Stimulated activated CD4-positive, alpha-beta T cell treated with anti-CD3 and anti-CD28 coated beads, Interleukin-2, amount 100 ng/mL, for 48 hours (primary cell): Measurements from ENCODE around the gene FYB1.

ENCODE experiments used
- DNase-seq, 2 donors: peaks; one replicate each; pipeline ENCODE4 v3.0.0-alpha.2; 2020

FYB1 gene

GRCh38 chr5:39158127-39158593, 61.2 kb downstream of the FYB1 start:
- no peak for DNase-seq

GRCh38 chr5:39157701-39158100, 61.7 kb downstream of the FYB1 start:
- no peak for DNase-seq

- no peak for DNase-seq
Measured at GRCh38 chr5:39156082-39156481, 63.3 kb downstream of the FYB1 start.

DNA sequence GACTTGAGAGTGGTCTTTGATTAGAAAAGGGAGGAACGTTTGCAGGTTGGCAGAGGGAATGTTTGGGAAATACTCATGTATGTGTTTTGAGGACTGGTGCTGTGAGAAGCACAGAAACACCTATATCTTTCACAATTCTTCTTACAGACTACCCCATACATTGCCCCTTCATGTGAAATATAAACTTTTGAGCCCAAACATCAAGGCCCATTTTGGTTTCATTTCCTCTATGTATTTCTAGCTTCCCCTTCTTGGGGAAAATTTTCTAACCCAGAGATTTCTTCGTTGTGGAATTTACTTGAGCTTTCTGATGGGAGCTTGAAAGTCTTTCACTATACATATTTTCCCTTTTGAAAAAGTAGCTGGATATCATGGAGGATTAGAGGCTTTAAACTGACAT, 67.6 kb downstream of the FYB1 start:
- no peak for DNase-seq

- no peak for DNase-seq
Measured at GRCh38 chr5:39149966-39150365, 69.4 kb downstream of the FYB1 start.

DNA sequence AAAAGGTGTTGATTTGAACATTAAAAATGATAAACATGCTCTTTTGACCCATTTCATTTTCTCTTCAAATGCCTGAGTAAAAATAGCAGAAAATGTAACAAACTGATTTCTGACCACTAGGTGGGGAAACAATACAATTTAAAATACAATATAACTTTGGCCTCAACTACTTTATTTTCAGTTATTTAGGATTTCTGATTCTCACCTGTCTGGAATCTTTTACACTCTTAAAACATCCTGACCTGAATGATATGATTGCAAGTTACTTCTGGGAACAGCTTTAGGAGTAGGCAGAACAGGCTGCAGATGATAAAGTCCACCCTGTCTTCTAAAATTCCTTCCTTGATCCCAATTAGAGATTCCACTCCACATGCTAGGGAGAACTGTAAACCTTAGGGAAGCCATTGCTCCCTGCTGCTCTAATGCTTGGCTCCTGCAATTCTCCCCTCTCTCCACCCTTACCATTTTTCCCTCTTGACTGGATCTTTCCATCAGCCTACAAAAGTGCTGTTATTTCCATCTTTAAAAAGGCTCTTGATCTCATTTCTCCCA, 70.3 kb downstream of the FYB1 start:
- DNase-seq: no peak

DNA sequence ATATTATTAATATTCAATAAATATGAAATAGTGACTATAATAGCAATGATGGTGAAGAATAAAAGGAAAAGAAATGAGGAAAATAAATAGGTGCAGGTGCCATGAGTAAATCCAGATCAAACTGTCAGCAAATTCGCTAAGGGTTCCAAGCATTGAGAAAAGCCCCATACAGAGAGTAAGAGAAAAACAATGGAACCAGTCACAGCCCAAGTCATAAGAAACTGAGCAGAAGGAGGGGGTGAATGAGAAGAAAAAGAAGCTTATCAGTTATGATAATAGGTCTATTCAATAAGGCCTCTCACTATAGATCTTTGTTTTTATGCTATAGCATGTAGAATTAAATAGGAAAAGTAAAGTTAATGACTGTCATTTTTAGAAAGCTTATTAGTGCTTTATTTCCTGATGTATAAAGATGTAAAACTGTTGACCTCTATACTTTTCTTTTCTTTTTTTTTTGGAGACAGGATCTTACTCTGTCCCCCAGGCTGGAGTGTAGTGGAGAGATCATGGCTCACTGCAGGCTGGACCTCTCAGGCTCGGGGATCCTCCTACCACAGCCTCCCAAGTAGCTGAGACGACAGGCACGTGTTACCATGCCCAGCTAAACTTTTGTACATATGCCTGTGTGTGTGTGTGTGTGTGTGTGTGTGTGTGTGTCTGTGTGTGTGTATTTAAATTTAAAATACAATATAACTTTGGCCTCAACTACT, 72.4 kb downstream of the FYB1 start:
- DNase-seq: no peak

- no peak for DNase-seq
Measured at GRCh38 chr5:39143151-39143860, 76.1 kb downstream of the FYB1 start.

DNA sequence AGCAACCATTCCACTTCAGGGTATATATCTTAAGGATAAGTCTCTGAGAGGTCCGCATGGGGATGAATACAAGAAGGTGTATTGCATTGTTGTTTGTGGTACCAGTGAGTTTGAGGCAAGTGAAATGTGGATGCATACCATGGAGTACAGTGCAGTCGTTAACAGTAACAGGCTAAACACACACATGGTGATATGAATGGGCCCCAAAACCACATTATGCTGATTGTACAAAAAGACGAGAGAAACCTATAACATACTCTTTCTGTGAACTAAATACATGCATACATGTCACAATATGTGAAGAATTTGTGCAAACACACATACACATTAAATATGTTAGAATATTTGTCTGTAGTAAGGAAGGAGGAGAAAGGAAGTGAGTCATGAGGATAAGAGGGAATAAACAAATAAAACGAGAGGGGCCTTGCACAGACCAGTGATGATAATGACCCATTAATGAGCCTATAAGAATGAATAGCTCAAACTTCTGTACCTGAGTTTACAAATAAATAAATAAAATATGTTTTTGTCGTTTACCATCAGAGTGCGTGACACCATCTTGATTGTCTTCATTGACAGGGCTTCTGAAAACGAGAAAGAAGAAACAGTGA, 78.7 kb downstream of the FYB1 start:
- no peak for DNase-seq

GRCh38 chr5:39138892-39139291, 80.5 kb downstream of the FYB1 start:
- no peak for DNase-seq

DNA sequence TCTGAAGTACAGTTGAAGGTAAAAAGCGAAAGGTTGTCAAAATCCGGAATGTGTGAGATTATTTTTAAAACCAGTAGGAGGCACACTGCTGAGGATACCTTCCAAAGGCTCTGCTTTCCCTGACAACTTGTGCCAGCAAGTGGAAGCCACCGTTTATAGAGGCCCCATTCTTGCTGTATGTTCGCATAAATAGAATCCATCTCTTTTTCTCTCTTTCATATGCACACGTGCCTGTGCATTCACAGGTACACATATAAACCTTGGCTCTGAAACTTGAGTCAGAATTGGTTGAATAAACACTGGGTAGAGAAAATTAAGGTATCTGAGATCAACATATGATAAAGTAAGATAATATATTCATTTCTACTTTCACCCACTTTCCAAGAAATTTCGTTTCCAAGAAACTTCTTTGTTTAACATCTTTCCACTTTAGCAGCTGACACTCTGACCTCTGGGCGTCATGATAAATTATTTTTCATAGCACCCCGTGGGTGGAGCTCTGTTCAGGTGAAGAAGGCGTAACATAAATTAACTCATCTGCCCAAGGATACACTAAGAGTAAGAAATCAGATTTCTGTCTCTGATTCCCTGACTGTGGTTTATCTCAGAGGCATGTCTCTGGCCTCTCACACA, 81.4 kb downstream of the FYB1 start:
- DNase-seq: no peak

DNA sequence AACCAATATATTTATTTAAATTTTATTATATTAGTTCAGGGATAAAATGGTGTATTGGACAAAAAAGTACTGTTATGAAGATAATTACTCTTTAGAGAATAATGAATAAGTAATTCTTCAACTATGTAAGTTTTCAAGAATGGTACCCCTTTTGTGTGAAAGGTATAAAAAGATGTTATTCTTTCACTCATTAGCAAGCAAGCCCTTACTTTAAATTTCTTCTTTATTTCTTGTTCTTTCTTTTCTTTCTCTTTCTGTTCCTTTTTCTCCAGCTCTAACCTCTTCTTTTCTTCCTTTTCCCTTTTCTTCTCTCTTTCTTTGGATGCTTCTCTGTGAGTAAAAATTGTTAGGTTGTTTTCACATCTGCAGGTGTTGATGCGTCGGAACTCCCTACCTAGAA, 82.0 kb downstream of the FYB1 start:
- DNase-seq: no peak

GRCh38 chr5:39132792-39133191, 86.6 kb downstream of the FYB1 start:
- DNase-seq: no peak

DNA sequence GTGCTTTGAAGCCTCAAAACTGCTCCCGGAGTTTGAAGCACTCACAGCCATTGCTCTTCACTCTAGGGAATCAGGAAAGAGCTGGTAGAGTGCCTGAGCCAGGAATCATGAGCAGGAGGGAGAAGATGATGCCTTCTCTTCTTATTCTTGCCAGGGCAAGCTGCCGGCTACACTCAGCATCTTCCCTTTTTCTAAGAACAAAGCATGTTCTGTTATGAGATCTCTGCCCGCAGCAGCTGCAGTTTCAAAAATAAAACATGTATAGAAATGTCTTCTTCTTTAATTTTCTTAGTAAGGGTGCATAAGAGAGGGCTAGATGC, 87.3 kb downstream of the FYB1 start:
- DNase-seq: no peak

- DNase-seq: no peak
Measured at GRCh38 chr5:39131210-39132127, 87.9 kb downstream of the FYB1 start.

DNA sequence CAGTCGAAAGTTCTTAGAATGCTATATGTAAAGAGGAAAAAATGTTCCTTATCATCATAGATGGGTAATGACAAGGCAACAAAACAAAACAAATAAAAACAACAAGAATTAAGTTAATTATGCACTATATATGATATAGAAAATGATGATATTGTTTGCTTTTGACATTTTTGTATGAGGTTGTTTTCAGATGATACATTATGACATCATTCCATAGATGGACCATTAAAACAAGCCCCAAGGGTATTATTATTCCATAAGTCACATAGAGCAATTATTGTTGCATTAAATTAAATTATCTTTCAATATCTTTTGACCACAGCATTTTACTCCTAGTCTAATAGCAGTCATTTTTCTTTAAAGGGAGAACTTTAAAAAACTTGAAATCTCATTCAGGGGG, 88.6 kb downstream of the FYB1 start:
- no peak for DNase-seq

DNA sequence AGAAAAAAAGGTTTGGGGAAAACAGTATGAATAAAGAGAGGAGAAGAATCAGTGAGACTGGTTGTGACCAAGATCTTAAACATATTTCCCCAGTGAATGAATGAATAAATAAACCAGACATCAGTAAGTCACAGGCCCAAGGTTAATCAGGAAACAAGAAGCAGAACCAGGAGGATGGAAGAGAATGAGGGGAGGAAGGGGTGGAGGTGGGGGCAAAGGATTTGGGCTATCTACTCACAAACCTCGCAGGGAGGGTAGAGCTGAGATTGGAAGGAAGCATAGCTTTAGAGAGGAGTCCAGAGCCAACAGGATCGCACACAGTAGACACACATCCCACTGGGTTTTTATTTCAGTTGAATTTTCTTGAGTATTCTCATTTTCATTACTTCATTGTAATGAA, 97.4 kb downstream of the FYB1 start:
- DNase-seq: no peak

DNA sequence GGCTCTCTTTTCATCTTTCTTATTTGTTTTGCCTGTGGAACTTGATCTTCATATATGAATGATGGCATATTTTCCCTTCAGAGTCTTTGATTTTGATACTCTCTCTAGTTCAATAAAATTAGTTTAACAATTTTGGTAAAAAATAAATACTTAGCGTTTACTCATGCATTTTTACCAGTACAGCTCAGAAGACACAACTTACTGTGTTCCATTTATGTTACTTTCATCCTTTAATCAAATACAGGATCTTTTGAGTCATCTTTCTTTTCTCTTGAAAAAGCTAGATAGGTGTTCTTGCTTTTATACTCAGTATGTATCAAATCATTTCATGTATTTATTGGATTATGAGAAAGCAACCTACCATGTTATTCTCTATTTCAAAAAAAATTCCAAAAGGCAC, 98.0 kb downstream of the FYB1 start:
- no peak for DNase-seq

GRCh38 chr5:39120052-39120420, 99.3 kb downstream of the FYB1 start:
- DNase-seq: no peak

- no peak for DNase-seq
Measured at GRCh38 chr5:39119404-39120051, 99.8 kb downstream of the FYB1 start.

GRCh38 chr5:39118638-39119037, 100.7 kb downstream of the FYB1 start:
- DNase-seq: no peak

- DNase-seq: no peak
Measured at GRCh38 chr5:39117401-39117800, 102.0 kb downstream of the FYB1 start.
